IMR-90 (cell line): ENCODE measurements around the gene AGAP1. TPM values are rescaled to one million over a fixed set of nuclear protein-coding genes. Genes with fewer than 3 reads are reported as not detected.

ENCODE experiments used
- ATAC-seq: fragments of 200-7000 bp; cut with Tn5 transposase; 2 replicates; pipeline ENCODE4 v1.9.1; 2020; ENCODE audit warnings: low read depth, mild to moderate bottlenecking, moderate library complexity
- BruUV-seq: library from RNA; stranded (reverse); fragments of 400-500 nt; replicated peaks from 2 replicates; lab custom pipeline; 2021; lab: Mats Ljungman, UMichigan
- CTCF ChIA-PET: fragments of 300-600 bp; formaldehyde crosslinking; extraction: SDS; loops from one replicate; lab custom pipeline; 2021; ENCODE audit warnings: antibody characterized with exemption; lab: Yijun Ruan, JAX
- POLR2A ChIA-PET: fragments of 300-600 bp; sonication (Branson Sonifier 250); formaldehyde crosslinking; loops from one replicate; lab custom pipeline; 2022; ENCODE audit warnings: antibody characterized with exemption; ENCODE audit not compliant: unreplicated experiment; lab: Charles Lee
- DNase-seq: peaks from one replicate; pipeline ENCODE4 v3.0.0; 2013
- H2AFZ ChIP-seq: replicated peaks from 2 replicates; pipeline ENCODE3; 2013; ENCODE audit warnings: low read length, mild to moderate bottlenecking; ENCODE audit not compliant: poor library complexity
- H2AK5ac ChIP-seq: 2 replicates; pipeline ENCODE4 v1.6.1; 2013; ENCODE audit warnings: low read depth, low read length, inconsistent platforms
- H2AK9ac ChIP-seq: replicated peaks from 2 replicates; pipeline ENCODE3; 2013; ENCODE audit warnings: mild to moderate bottlenecking, low read depth, low read length, moderate library complexity; ENCODE audit not compliant: poor library complexity
- H2BK120ac ChIP-seq: 2 replicates; pipeline ENCODE4 v1.6.1; 2013; ENCODE audit warnings: low read depth, low read length, inconsistent platforms
- H2BK15ac ChIP-seq: 3 replicates; pipeline ENCODE4 v1.6.1; 2013; ENCODE audit warnings: low read depth, low read length, inconsistent platforms
- H2BK20ac ChIP-seq: 2 replicates; pipeline ENCODE4 v1.6.1; 2013; ENCODE audit warnings: low read depth, mild to moderate bottlenecking, inconsistent platforms, low read length, moderate library complexity
- H2BK5ac ChIP-seq: 2 replicates; pipeline ENCODE4 v1.6.1; 2013; ENCODE audit warnings: mild to moderate bottlenecking, low read depth, low read length, inconsistent platforms; ENCODE audit not compliant: poor library complexity, severe bottlenecking
- H3K14ac ChIP-seq: replicated peaks from 2 replicates; pipeline ENCODE4 v1.6.1; 2013; ENCODE audit warnings: low read depth, low read length, inconsistent platforms
- H3K18ac ChIP-seq: 2 replicates; pipeline ENCODE4 v1.6.1; 2013; ENCODE audit warnings: low read depth, low read length, control low read depth
- H3K23ac ChIP-seq: 2 replicates; pipeline ENCODE4 v1.6.1; 2013; ENCODE audit warnings: low read depth, low read length, inconsistent platforms
- H3K27ac ChIP-seq: 2 replicates; pipeline ENCODE4 v1.5.1; 2013; ENCODE audit warnings: mild to moderate bottlenecking, control low read depth, low read length; ENCODE audit not compliant: insufficient read depth
- H3K27me3 ChIP-seq: 2 replicates; pipeline ENCODE4 v1.6.1; 2013; ENCODE audit warnings: low read length; ENCODE audit not compliant: control insufficient read depth, insufficient read depth
- H3K36me3 ChIP-seq: 2 replicates; pipeline ENCODE4 v1.6.1; 2013; ENCODE audit warnings: low read length, mixed read lengths; ENCODE audit not compliant: control insufficient read depth, insufficient read depth
- H3K4ac ChIP-seq: 2 replicates; pipeline ENCODE4 v1.6.1; 2013; ENCODE audit warnings: low read depth, low read length, inconsistent platforms
- H3K4me1 ChIP-seq: 2 replicates; pipeline ENCODE4 v1.6.1; 2013; ENCODE audit warnings: low read length, mixed read lengths; ENCODE audit not compliant: control insufficient read depth, insufficient read depth
- H3K4me2 ChIP-seq: 2 replicates; pipeline ENCODE4 v1.6.1; 2013; ENCODE audit warnings: low read depth, mild to moderate bottlenecking, control low read depth, low read length, moderate library complexity
- H3K4me3 ChIP-seq: 2 replicates; pipeline ENCODE4 v1.5.1; 2013; ENCODE audit warnings: low read depth, mild to moderate bottlenecking, control low read depth, low read length, moderate library complexity; ENCODE audit not compliant: insufficient read depth
- H3K56ac ChIP-seq: 2 replicates; pipeline ENCODE4 v1.6.1; 2013; ENCODE audit warnings: low read length, inconsistent platforms; ENCODE audit not compliant: insufficient read depth; ENCODE audit errors: extremely low read depth
- H3K79me1 ChIP-seq, 2 experiments: 2 replicates each; pipeline ENCODE4 v1.6.1; 2013; ENCODE audit warnings: low read length in 2 of 2, inconsistent platforms in 1 of 2, low read depth in 1 of 2
- H3K9ac ChIP-seq: 2 replicates; pipeline ENCODE4 v1.6.1; 2013; ENCODE audit warnings: low read depth, low read length, control low read depth
- H3K9me1 ChIP-seq: 2 replicates; pipeline ENCODE4 v1.6.1; 2013; ENCODE audit warnings: low read length, inconsistent platforms; ENCODE audit not compliant: insufficient read depth
- H3K9me3 ChIP-seq: 2 replicates; pipeline ENCODE4 v1.6.1; 2013; ENCODE audit warnings: low read length; ENCODE audit not compliant: control insufficient read depth, insufficient read depth
- H4K20me1 ChIP-seq: 2 replicates; pipeline ENCODE4 v1.6.1; 2013; ENCODE audit warnings: low read length, inconsistent platforms; ENCODE audit not compliant: insufficient read depth
- H4K5ac ChIP-seq: 2 replicates; pipeline ENCODE4 v1.6.1; 2013; ENCODE audit warnings: mild to moderate bottlenecking, low read depth, low read length, control low read depth
- H4K8ac ChIP-seq, 2 experiments: 2 replicates each; pipeline ENCODE4 v1.6.1; 2013; ENCODE audit warnings: low read depth in 2 of 2, low read length in 2 of 2, control low read depth in 1 of 2, inconsistent platforms in 1 of 2
- H4K91ac ChIP-seq: 2 replicates; pipeline ENCODE4 v1.6.1; 2013; ENCODE audit warnings: low read depth, low read length, inconsistent platforms; ENCODE audit not compliant: insufficient read depth
- BHLHE40 ChIP-seq: fragments of 150-350 bp; IDR thresholded peaks from 2 replicates; pipeline ENCODE4 v1.6.1; 2016; ENCODE audit warnings: mild to moderate bottlenecking, low read depth, low read length
- CEBPB ChIP-seq: IDR thresholded peaks from 2 replicates; pipeline ENCODE4 v1.6.1; 2012; ENCODE audit warnings: low read depth, low read length, improper control_type of control experiment
- CHD1 ChIP-seq: IDR thresholded peaks from 2 replicates; pipeline ENCODE4 v1.6.1; 2012; ENCODE audit warnings: low read depth, low read length, improper control_type of control experiment
- CTCF ChIP-seq: conservative IDR thresholded peaks from 2 replicates; pipeline ENCODE4 v1.5.1; 2012; ENCODE audit warnings: mild to moderate bottlenecking, low read depth, low read length, improper control_type of control experiment
- ELK1 ChIP-seq: fragments of 150-350 bp; IDR thresholded peaks from 2 replicates; pipeline ENCODE4 v1.6.1; 2016; ENCODE audit warnings: low read depth, mild to moderate bottlenecking, low read length, moderate library complexity, borderline replicate concordance
- FOS ChIP-seq: fragments of 150-350 bp; IDR thresholded peaks from 2 replicates; pipeline ENCODE4 v1.6.1; 2016; ENCODE audit warnings: low read depth, low read length
- MAFK ChIP-seq: IDR thresholded peaks from 2 replicates; pipeline ENCODE4 v1.6.1; 2012; ENCODE audit warnings: low read depth, low read length, improper control_type of control experiment
- MAZ ChIP-seq: IDR thresholded peaks from 2 replicates; pipeline ENCODE4 v1.6.1; 2012; ENCODE audit warnings: low read depth, mild to moderate bottlenecking, low read length, improper control_type of control experiment, moderate library complexity, borderline replicate concordance
- MXI1 ChIP-seq: IDR thresholded peaks from 2 replicates; pipeline ENCODE4 v1.6.1; 2012; ENCODE audit warnings: low read depth, mild to moderate bottlenecking, low read length, moderate library complexity, borderline replicate concordance
- NFE2L2 ChIP-seq: fragments of 150-350 bp; IDR thresholded peaks from 2 replicates; pipeline ENCODE4 v1.6.1; 2016; ENCODE audit warnings: low read depth, mild to moderate bottlenecking, low read length
- POLR2A ChIP-seq: IDR thresholded peaks from 2 replicates; pipeline ENCODE4 v1.6.1; 2012; ENCODE audit warnings: mild to moderate bottlenecking, low read depth, low read length
- RAD21 ChIP-seq: IDR thresholded peaks from 2 replicates; pipeline ENCODE4 v1.6.1; 2012; ENCODE audit warnings: low read length, improper control_type of control experiment
- RCOR1 ChIP-seq: IDR thresholded peaks from 2 replicates; pipeline ENCODE4 v1.6.1; 2012; ENCODE audit warnings: mild to moderate bottlenecking, low read length, improper control_type of control experiment; ENCODE audit not compliant: insufficient replicate concordance
- RFX5 ChIP-seq: IDR thresholded peaks from 2 replicates; pipeline ENCODE4 v1.8.0; 2012; ENCODE audit warnings: low read depth, mild to moderate bottlenecking, low read length, moderate library complexity
- SMC3 ChIP-seq: fragments of 150-350 bp; IDR thresholded peaks from 2 replicates; pipeline ENCODE4 v1.6.1; 2016; ENCODE audit warnings: low read depth, mild to moderate bottlenecking, antibody characterized with exemption, low read length, moderate library complexity
- WGBS, 2 experiments: methylation state at CpG; one replicate each; pipeline versions ENCODE4 v1.1.5 to v1.1.7; 2013; ENCODE audit warnings: missing lambda C conversion rate in 2 of 2; ENCODE audit not compliant: insufficient read length in 1 of 2; ENCODE audit errors: extremely low coverage in 2 of 2; 5-methylcytosine and 5-hydroxymethylcytosine counted together
- dilution Hi-C: fragments of 300-500 bp; cut with HindIII; formaldehyde crosslinking; loops from one replicate; pipeline ENCODE4 v1.14.3; 2018; ENCODE audit warnings: low sequenced_read_pairs; ENCODE audit not compliant: unreplicated experiment
- in situ Hi-C: fragments of 300-500 bp; cut with MboI; formaldehyde crosslinking; loops from 3 replicates; pipeline ENCODE4 v1.14.3; 2019; ENCODE audit warnings: low sequenced_read_pairs, inconsistent platforms, mixed read lengths
- intact Hi-C: fragments of 100-400 bp; cut with micrococcal nuclease; formaldehyde crosslinking; loops from 2 replicates; pipeline ENCODE4 v1.10.0; 2022
- polyA plus RNA-seq, 3 experiments: library from polyadenylated mRNA; depleted of rRNA; stranded (reverse); fragments of >200 nt; gene quantifications; 2 replicates each; pipeline ENCODE4 v1.2.3, GENCODE V29; 2012; ENCODE audit warnings: low replicate concordance in 1 of 3
- total RNA-seq: library from RNA; depleted of rRNA; stranded (reverse); fragments of >200 nt; gene quantifications from 2 replicates; pipeline ENCODE4 v1.2.3, GENCODE V29; 2012
- TF ChIP-seq, protein P1 (sequence below): fragments of 150-350 bp; IDR thresholded peaks from 2 replicates; pipeline ENCODE4 v1.6.1; 2017; ENCODE audit warnings: mild to moderate bottlenecking, antibody characterized with exemption, low read length, low read depth

AGAP1 gene
- total and polyA plus RNA-seq, 2 of the 4 experiments (the other 2 are of a cell fraction), result 15.1 to 16.4 TPM

- Histone ChIP-seq H2AK5ac (no peak overlapping the region), H3K23ac (no peak overlapping the region), H3K4me3 (no peak overlapping the region), H3K27ac (no peak overlapping the region), H4K5ac (no peak overlapping the region), H3K36me3 (no peaks in the 10 kb centered on the region), H3K4me2 (no peak overlapping the region), H3K18ac (no peak overlapping the region), H4K8ac (no peak overlapping the region), H3K4me1 (no peaks in the 10 kb centered on the region), H3K14ac (no peak overlapping the region), H4K91ac (no peak overlapping the region), H2BK5ac (no peak overlapping the region), H3K56ac (no peak overlapping the region), H2AK9ac (no peak overlapping the region), H3K27me3 (no peaks in the 10 kb centered on the region), H3K9me1 (no peaks in the 10 kb centered on the region; the same call in 1 of the 2 replicates), H3K4ac (no peak overlapping the region), H2AFZ (no peak overlapping the region), H2BK15ac (no peak overlapping the region), H3K9me3 (no peaks in the 10 kb centered on the region), H2BK20ac (no peak overlapping the region), H2BK120ac (no peak overlapping the region), H4K20me1 (no peaks in the 10 kb centered on the region), H3K79me1 (no peaks in the 10 kb centered on the region), H3K9ac (no peak overlapping the region)
- TF ChIP-seq CTCF (no peak), FOS (no peak), ELK1 (no peak), RAD21 (no peak), CHD1 (no peak), MAZ (no peak), POLR2A (no peak), CEBPB (no peak), SMC3 (no peak), BHLHE40 (no peak), RFX5 (no peak), NFE2L2 (no peak), MAFK (no peak), MXI1 (no peak), RCOR1 (no peak)
- TF ChIP-seq, protein P1, sequence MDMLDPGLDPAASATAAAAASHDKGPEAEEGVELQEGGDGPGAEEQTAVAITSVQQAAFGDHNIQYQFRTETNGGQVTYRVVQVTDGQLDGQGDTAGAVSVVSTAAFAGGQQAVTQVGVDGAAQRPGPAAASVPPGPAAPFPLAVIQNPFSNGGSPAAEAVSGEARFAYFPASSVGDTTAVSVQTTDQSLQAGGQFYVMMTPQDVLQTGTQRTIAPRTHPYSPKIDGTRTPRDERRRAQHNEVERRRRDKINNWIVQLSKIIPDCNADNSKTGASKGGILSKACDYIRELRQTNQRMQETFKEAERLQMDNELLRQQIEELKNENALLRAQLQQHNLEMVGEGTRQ, result no peak
- POLR2A ChIA-PET, result no interaction called here
- dilution Hi-C loops, result no loop called here
- DNase-seq (no peak), ATAC-seq (no peak)
- intact Hi-C loops, result no loop called here
- in situ Hi-C loops, result no loop called here
- BruUV-seq, result no TSS peak
- WGBS, 2 experiments, result 96% methylated on average over 15 of the region's 21 CpGs; no CpG with 5 or more reads in 1 of the 2 experiments
- CTCF ChIA-PET, result no interaction called here
Measured at GRCh38 chr2:236109473-236109872, 615.6 kb downstream of the AGAP1 start.
